ENCODE measurements around the gene FANCG. TPM values are rescaled to one million over a fixed set of nuclear protein-coding genes. Genes with fewer than 3 reads are reported as not detected.

The FANCG gene
- total and polyA plus RNA-seq, 8 donors, result 1.3 to 30.9 (median 16.4) TPM

DNA sequence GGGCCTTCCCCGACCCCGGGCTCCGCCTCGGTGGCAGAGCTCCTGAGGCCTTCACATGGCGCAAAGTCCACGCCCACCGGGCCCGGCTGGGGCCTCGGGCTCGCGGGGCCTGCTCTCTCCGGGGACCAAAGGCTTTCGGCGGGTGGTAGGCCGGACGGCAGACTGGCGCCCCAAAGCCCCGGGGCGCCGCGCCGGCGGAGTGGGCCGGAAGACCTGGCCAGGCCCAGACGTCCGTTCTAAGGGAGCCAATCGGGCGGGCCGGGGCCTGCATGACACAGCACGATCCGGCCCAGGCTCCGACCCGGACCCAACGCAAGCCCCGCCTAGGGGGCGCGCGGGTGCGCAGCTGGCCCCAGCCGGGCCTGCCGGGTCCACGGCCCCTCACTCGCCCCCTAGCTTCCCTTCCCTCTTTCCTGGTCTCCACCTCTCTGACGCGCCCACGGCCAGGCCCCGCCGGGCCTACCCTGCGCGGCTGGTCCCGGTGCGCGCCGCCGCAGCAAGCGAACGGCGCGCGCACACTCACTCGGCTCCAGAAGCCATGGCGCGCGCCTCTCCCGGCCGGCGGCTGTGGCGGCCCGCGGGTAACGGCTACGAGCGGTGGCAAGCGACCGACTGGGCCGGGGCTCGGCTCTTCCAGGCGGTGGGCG is 7.8 kb downstream of the FANCG start:
- intact Hi-C loops (cut with DNase I; ENCODE audit: low total_unique reads), result no loop called here
- Histone ChIP-seq H3K27me3 (no peaks in the 10 kb centered on the region), H3K36me3 (peaks cover 11 to 47% (median 37%) of the 10 kb centered on the region in 4 donors), H3K9me3 (no peaks in the 10 kb centered on the region), H3K27ac (peak overlapping the region; percentile 98 to 100 (median 100)), H3K4me3 (peak overlapping the region; percentile 73 to 100 (median 94)), H3K4me1 (peaks cover 26 to 51% (median 47%) of the 10 kb centered on the region in 4 donors)
- 0 to 1% (median 0%) methylated on average over 19 to 79 of the region's 79 CpGs for WGBS, 5 donors
- TF ChIP-seq POLR2A (IDR thresholded peaks at IDR 0.05), result no peak
- no peak for TF ChIP-seq EP300 (IDR thresholded peaks at IDR 0.05)
- TF ChIP-seq POLR2AphosphoS5 (IDR thresholded peaks at IDR 0.05), result peak in 2 of 3 donors; percentile 70 to 79
- TF ChIP-seq, protein P1, sequence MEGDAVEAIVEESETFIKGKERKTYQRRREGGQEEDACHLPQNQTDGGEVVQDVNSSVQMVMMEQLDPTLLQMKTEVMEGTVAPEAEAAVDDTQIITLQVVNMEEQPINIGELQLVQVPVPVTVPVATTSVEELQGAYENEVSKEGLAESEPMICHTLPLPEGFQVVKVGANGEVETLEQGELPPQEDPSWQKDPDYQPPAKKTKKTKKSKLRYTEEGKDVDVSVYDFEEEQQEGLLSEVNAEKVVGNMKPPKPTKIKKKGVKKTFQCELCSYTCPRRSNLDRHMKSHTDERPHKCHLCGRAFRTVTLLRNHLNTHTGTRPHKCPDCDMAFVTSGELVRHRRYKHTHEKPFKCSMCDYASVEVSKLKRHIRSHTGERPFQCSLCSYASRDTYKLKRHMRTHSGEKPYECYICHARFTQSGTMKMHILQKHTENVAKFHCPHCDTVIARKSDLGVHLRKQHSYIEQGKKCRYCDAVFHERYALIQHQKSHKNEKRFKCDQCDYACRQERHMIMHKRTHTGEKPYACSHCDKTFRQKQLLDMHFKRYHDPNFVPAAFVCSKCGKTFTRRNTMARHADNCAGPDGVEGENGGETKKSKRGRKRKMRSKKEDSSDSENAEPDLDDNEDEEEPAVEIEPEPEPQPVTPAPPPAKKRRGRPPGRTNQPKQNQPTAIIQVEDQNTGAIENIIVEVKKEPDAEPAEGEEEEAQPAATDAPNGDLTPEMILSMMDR (IDR thresholded peaks at IDR 0.05), result peak in 2 of 7 experiments; percentile 18 to 55
- DNase-seq, result peak; percentile 87 to 94

DNA sequence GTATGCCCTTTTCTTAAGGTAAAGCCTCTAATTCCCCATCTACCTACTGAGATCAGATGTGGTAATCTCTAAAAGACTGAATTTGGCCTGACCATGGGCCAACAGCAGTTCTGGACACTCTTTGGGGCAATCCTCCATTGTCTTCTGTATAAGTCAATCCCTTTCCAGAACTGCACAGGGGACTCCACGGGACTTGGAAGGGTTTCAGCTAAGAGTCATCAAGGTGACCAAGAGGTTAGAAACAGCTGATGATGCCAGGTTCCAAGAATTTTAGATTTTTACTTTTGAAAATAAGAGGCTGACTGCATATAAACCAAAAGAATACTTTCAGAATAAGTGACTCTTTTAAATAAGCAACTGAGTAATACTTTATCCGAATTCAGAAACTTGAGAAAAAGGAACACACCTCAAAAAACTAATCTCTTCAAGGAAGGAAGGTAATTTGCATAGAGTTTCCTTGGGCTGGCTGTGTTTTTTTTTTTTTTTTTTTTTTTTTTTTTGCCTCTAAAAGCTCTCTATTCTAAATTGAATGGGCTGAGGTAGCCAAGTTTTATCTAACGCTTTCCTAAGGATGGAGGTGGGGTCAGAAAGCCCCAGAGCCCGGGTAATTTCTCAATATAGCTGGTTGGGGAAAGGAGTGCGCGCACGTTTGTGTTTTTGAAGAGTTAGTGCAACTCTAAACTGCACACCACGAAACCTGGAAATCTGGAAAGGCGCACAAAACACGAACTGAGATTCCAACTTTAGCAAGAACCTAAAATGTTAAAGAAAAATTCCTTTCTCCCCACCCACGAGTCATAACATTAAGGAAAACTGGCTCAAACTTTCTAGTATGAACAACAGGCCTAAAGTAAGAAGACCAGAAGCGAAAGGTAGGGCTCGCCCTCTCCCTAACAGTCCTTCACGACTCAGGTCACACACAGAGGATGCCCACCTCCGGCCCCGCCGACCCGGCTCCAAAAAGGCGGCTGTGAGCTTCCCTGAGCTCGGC is 8.6 kb downstream of the FANCG start:
- intact Hi-C loops (cut with DNase I; ENCODE audit: low total_unique reads), result no loop called here
- H3K27me3 ChIP-seq, result no peaks in the 10 kb centered on the region
- WGBS, 5 donors, result 0 to 1% (median 1%) methylated on average over 20 of the region's 20 CpGs
- peak; percentile 30 to 48 for DNase-seq
- H3K27ac ChIP-seq, result peak overlapping the region; percentile 98 to 100 (median 100)
- peaks cover 26 to 55% (median 47%) of the 10 kb centered on the region in 4 donors for H3K4me1 ChIP-seq
- peak overlapping the region; percentile 73 to 100 (median 94) for H3K4me3 ChIP-seq
- H3K9me3 ChIP-seq, result no peaks in the 10 kb centered on the region
- peaks cover 19 to 47% (median 40%) of the 10 kb centered on the region in 4 donors for H3K36me3 ChIP-seq
- no peak for TF ChIP-seq POLR2A (IDR thresholded peaks at IDR 0.05)
- TF ChIP-seq, protein P1 (IDR thresholded peaks at IDR 0.05), result no peak
- TF ChIP-seq POLR2AphosphoS5 (IDR thresholded peaks at IDR 0.05), result no peak
- no peak for TF ChIP-seq EP300 (IDR thresholded peaks at IDR 0.05)

DNA sequence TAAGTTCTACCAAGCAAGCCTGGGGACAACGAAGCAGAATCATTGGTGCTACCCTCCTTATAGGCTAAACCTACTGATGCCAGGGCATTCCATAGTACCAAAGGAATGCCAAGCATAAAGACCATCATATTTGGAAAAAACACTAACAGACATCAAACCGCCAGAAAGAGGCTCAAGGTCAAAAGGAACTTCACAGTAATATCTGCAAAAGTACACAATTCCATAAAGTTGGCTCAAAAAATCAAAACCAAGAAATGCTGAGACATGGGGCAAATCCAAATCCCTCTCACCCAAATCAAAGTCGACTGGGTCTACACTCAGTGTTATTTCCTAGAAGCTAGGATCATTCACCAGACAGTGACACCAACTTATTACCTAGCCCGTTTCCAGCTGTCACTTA is 10.7 kb downstream of the FANCG start:
- WGBS, 5 donors, result 60 to 84% (median 68%) methylated on average over 4 of the region's 4 CpGs
- Histone ChIP-seq H3K27me3 (no peaks in the 10 kb centered on the region), H3K27ac (no peak overlapping the region), H3K4me3 (peak overlapping the region in 1 of 4 donors; percentile 88), H3K36me3 (peaks cover 40 to 47% (median 45%) of the 10 kb centered on the region in 4 donors), H3K9me3 (no peaks in the 10 kb centered on the region), H3K4me1 (peaks cover 26 to 55% (median 47%) of the 10 kb centered on the region in 4 donors)
- TF ChIP-seq, protein P1 (IDR thresholded peaks at IDR 0.05), result no peak
- no peak for TF ChIP-seq POLR2A (IDR thresholded peaks at IDR 0.05)
- TF ChIP-seq POLR2AphosphoS5 (IDR thresholded peaks at IDR 0.05), result no peak
- no peak for TF ChIP-seq EP300 (IDR thresholded peaks at IDR 0.05)
- intact Hi-C loops (cut with DNase I; ENCODE audit: low total_unique reads), result no loop called here
- DNase-seq, result no peak

DNA sequence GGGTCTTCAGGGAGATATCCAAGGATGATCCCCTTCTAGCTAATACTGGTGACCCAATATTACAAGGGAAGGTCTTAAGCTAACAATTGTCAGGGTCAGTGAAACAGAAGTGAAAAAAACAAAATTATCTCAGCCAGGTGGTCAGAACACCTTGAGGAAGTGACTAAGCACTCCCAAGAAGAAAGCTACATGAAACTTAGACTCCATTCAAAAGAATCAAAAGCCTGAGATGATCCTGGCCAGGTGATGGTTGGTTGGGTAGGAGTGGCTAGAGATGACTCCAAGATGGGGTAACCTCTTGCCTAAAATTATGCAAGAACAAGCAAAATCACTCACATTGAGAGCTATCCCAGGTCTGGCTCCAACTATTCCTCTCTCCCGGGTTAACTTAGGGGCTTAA is 12.7 kb downstream of the FANCG start:
- Histone ChIP-seq H3K4me1 (peaks cover 26 to 48% (median 42%) of the 10 kb centered on the region in 4 donors), H3K4me3 (no peak overlapping the region), H3K36me3 (peaks cover 60 to 65% (median 63%) of the 10 kb centered on the region in 4 donors), H3K9me3 (no peaks in the 10 kb centered on the region), H3K27ac (no peak overlapping the region), H3K27me3 (no peaks in the 10 kb centered on the region)
- TF ChIP-seq EP300 (IDR thresholded peaks at IDR 0.05) (no peak), POLR2AphosphoS5 (IDR thresholded peaks at IDR 0.05) (no peak), POLR2A (IDR thresholded peaks at IDR 0.05) (no peak)
- TF ChIP-seq, protein P1 (IDR thresholded peaks at IDR 0.05), result no peak
- intact Hi-C loops (cut with DNase I; ENCODE audit: low total_unique reads), result no loop called here
- 90 to 96% (median 93%) methylated on average over 1 of the region's 1 CpG for WGBS, 5 donors
- DNase-seq, result no peak

All from stomach (tissue), 9 donors.